Ishikawa (cell line): Measurements from ENCODE around the gene EIPR1.

ENCODE experiments used
- CEBPB ChIP-seq: IDR thresholded peaks from 2 replicates; pipeline ENCODE4 v1.6.1; 2012
- CREB1 ChIP-seq: IDR thresholded peaks from 2 replicates; pipeline ENCODE4 v1.6.1; 2012; ENCODE audit warnings: low read depth
- EGR1 ChIP-seq: IDR thresholded peaks from 2 replicates; pipeline ENCODE4 v1.6.1; 2012
- EP300 ChIP-seq: IDR thresholded peaks from 2 replicates; pipeline ENCODE4 v1.6.1; 2012; ENCODE audit warnings: borderline replicate concordance
- FOXM1 ChIP-seq: IDR thresholded peaks from 2 replicates; pipeline ENCODE4 v1.6.1; 2012; ENCODE audit warnings: low read depth, borderline replicate concordance
- MAX ChIP-seq: IDR thresholded peaks from 2 replicates; pipeline ENCODE4 v1.6.1; 2012
- NFIC ChIP-seq: IDR thresholded peaks from 2 replicates; pipeline ENCODE4 v1.6.1; 2012
- RAD21 ChIP-seq: IDR thresholded peaks from 2 replicates; pipeline ENCODE4 v1.6.1; 2012; ENCODE audit warnings: low read depth
- REST ChIP-seq: IDR thresholded peaks from 2 replicates; pipeline ENCODE4 v1.6.1; 2012; ENCODE audit warnings: low read depth, mild to moderate bottlenecking
- TAF1 ChIP-seq: IDR thresholded peaks from 2 replicates; pipeline ENCODE4 v1.6.1; 2012; ENCODE audit warnings: low read depth, mild to moderate bottlenecking
- TCF12 ChIP-seq: IDR thresholded peaks from 2 replicates; pipeline ENCODE4 v1.6.1; 2012; ENCODE audit warnings: low read depth
- TEAD4 ChIP-seq: IDR thresholded peaks from 2 replicates; pipeline ENCODE4 v1.6.1; 2012
- USF1 ChIP-seq: IDR thresholded peaks from 2 replicates; pipeline ENCODE4 v1.6.1; 2012
- YY1 ChIP-seq: IDR thresholded peaks from 2 replicates; pipeline ENCODE4 v1.6.1; 2012; ENCODE audit warnings: low read depth
- ZBTB7A ChIP-seq: IDR thresholded peaks from 2 replicates; pipeline ENCODE4 v1.6.1; 2012; ENCODE audit warnings: low read depth

The EIPR1 gene

GRCh38 chr2:3168230-3168891, 209.3 kb downstream of the EIPR1 start:
- TF ChIP-seq TEAD4 (no peak), NFIC (no peak), RAD21 (no peak), YY1 (no peak), EGR1 (no peak), TCF12 (no peak), ZBTB7A (no peak), MAX (no peak), TAF1 (no peak), REST (no peak), CEBPB (no peak), FOXM1 (no peak), EP300 (no peak), USF1 (no peak), CREB1 (no peak)

GRCh38 chr2:3163401-3163800, 214.2 kb downstream of the EIPR1 start:
- no peak for TF ChIP-seq EGR1
- no peak for TF ChIP-seq REST
- TF ChIP-seq RAD21: no peak
- TF ChIP-seq USF1: no peak
- no peak for TF ChIP-seq YY1
- no peak for TF ChIP-seq NFIC
- TF ChIP-seq CREB1: no peak
- TF ChIP-seq EP300: no peak
- TF ChIP-seq TCF12: no peak
- no peak for TF ChIP-seq TAF1
- no peak for TF ChIP-seq CEBPB
- no peak for TF ChIP-seq FOXM1
- TF ChIP-seq MAX: no peak
- no peak for TF ChIP-seq TEAD4
- TF ChIP-seq ZBTB7A: no peak

GRCh38 chr2:3162442-3163077, 215.1 kb downstream of the EIPR1 start:
- no peak for TF ChIP-seq YY1
- TF ChIP-seq NFIC: no peak
- TF ChIP-seq REST: no peak
- TF ChIP-seq FOXM1: no peak
- TF ChIP-seq MAX: no peak
- no peak for TF ChIP-seq ZBTB7A
- no peak for TF ChIP-seq TCF12
- TF ChIP-seq TAF1: no peak
- TF ChIP-seq RAD21: no peak
- no peak for TF ChIP-seq USF1
- no peak for TF ChIP-seq TEAD4
- no peak for TF ChIP-seq CREB1
- TF ChIP-seq EP300: no peak
- TF ChIP-seq CEBPB: no peak
